ENCODE measurements around the gene ATG4A.
A peak's percentile ranks its signal among the peaks of the same experiment; 100 is the strongest.

The ATG4A gene

DNA sequence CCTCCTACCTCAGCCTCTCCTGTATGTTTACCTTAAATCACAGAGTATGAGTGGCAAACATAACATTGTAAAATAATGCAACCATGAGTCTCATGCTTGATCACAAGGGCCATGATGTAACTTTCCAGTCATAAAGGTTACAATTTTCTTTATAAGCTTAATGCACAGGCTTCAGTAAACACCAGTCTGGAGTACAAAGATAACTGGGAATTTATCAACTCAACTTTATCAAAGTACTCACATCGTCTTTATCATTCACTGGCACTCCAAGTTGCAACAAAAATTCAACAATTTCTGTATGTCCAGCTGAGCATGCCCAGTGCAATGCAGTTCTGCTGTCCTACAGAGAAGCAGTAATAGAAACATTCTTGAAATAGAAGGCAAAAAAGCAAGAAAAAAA is 3.1 kb upstream of the ATG4A start:
- TF ChIP-seq, protein P1, sequence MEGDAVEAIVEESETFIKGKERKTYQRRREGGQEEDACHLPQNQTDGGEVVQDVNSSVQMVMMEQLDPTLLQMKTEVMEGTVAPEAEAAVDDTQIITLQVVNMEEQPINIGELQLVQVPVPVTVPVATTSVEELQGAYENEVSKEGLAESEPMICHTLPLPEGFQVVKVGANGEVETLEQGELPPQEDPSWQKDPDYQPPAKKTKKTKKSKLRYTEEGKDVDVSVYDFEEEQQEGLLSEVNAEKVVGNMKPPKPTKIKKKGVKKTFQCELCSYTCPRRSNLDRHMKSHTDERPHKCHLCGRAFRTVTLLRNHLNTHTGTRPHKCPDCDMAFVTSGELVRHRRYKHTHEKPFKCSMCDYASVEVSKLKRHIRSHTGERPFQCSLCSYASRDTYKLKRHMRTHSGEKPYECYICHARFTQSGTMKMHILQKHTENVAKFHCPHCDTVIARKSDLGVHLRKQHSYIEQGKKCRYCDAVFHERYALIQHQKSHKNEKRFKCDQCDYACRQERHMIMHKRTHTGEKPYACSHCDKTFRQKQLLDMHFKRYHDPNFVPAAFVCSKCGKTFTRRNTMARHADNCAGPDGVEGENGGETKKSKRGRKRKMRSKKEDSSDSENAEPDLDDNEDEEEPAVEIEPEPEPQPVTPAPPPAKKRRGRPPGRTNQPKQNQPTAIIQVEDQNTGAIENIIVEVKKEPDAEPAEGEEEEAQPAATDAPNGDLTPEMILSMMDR (conservative IDR thresholded peaks at IDR 0.05; ENCODE audit: low read depth, low read length): no peak
- DNase-seq (ENCODE audit: low read depth): no peak
- no peak overlapping the region for H3K4me3 ChIP-seq (ENCODE audit: low read length)

DNA sequence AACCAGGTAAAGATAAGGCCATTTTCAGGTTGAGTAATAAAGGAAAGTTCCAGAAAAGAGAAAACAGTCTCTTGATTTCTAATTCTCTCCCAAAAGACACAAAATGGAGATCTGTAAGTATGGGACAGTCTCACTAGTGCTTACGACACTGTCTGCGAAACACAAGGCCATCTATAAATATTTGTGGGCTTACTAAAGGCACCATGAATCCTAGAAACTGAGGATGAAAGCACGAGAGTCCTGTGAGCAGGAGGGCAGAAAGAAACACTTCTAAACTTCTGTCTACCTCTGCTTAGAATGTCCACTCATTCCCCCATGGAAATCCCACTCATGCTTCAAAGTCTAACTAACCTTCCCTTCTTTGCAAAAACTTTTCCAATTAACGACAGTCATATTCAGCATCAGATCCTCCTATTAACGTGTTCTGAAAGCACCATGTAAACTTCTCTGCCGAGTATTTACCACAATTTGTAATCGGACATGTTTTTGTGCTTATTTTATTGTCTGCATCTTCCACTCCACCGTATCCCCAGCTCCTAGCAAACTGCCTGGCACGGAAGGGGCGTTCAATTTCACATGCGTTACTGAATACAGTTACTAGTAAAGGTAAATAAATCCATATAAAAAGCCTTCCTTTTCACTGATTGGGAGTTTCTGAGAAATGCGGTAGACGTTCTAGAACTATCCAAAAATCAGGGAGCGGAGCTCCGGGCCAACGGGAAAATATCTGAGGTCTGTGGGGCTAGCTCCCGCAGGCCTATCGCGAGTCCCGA is 901 bp upstream of the ATG4A start:
- TF ChIP-seq, protein P1 (conservative IDR thresholded peaks at IDR 0.05; ENCODE audit: low read depth, low read length): no peak
- no peak for DNase-seq (ENCODE audit: low read depth)
- H3K4me3 ChIP-seq (ENCODE audit: low read length): peak overlapping the region; percentile 74

DNA sequence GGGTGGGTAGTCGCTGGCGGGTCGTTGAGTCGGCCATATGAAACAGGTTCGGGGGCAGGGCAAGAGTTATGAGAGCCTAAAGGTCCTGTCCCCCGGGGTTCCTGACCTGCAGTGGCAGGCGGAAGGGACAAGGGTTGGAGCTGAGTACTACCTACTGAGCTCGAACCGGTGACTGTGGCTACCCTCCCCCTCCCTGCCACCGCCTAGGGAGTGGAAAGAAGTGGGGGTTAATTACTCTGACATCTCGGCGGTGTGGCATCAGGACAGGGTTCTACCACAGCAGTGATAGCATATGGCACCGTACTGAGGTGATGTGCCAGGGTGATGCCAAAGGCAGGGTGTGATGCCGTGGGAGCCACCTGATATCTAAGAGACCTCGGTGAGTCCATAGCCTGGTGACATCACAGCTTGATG is 307 bp downstream of the ATG4A start:
- DNase-seq (ENCODE audit: low read depth): no peak
- TF ChIP-seq, protein P1 (conservative IDR thresholded peaks at IDR 0.05; ENCODE audit: low read depth, low read length): no peak
- peak overlapping the region; percentile 74 for H3K4me3 ChIP-seq (ENCODE audit: low read length)

DNA sequence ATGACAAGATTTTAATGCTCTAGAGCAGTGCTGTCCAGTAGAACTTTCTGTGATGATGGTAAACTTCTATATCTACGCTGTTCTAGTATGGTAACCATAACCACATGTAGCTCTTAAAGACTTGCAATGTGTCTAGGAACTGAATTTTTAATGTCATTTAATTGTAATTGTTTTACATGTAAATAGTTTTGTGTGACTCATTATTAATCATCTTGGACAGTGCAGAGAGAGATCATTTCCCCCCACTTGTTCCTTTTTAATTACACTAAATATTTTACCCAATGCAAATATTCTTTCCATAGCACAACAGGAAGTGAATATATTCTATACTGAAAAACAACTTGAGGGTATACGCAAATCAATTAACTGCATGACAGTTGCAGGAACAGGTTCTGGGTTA is 5.8 kb downstream of the ATG4A start:
- TF ChIP-seq, protein P1 (conservative IDR thresholded peaks at IDR 0.05; ENCODE audit: low read depth, low read length): no peak
- H3K4me3 ChIP-seq (ENCODE audit: low read length): no peak overlapping the region
- DNase-seq (ENCODE audit: low read depth): no peak

DNA sequence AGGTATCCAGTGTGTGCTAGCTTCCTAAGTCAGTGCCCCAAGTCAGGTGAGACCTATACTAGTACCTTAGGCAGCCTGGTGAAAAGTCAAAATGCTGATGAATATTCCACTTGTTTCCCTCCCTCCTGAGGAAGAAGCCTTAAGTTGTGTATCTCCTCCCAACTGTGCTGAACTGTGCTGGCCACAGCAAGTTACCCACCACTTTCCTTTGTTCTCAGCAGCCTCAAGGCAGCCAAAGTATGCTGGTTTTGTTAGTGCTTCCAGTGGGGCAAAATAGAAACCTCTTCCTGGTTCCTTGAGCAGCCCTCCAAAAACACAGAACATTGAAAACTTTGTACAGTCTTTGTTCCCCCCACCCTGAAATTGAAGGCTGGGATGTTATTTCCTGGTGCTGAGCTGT is 13.9 kb downstream of the ATG4A start:
- TF ChIP-seq, protein P1 (conservative IDR thresholded peaks at IDR 0.05; ENCODE audit: low read depth, low read length): no peak

DNA sequence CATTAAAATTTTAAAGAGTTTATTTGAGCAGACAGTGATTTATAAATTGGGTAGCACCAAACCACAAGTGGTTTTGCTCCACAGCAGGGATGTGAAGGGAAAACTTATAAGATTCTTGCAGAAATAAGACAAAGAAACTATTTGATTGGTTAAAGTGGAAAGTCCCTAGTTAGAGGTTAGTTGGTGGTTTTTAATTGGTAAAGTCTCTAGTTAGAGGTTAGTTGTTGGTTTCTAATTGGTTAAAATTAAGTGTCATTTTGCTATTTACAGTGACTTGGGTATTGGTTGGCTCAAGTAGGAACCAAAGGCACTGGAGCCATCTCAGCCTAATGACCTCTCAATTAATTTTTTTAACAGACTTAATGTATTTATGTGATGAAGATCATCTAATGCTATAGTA is 23.0 kb downstream of the ATG4A start:
- TF ChIP-seq, protein P1 (conservative IDR thresholded peaks at IDR 0.05; ENCODE audit: low read depth, low read length): no peak
- DNase-seq (ENCODE audit: low read depth): no peak

More for the DNA sequence above, 13.9 kb downstream of the ATG4A start:
- no peak overlapping the region for H3K4me3 ChIP-seq (ENCODE audit: low read length)
- no peak for DNase-seq (ENCODE audit: low read depth)

DNA sequence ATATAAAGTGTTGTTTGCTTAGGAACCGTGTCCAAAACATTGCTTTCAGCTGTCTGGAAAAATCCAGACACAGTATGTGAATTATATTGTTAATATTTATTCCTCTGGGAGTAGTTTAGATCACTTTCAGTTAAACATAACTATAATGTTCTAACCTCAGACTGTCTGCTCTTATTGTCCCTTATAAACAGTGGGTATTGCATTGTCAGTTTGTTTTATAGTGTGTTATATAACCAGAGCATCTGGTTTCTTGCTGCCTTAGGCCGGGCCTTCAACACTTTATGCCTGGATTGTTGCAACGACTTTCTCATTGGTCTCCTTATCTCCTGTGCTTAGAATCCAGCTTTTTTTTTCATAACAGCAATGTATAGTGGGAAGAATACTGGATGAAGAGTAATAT is 26.4 kb downstream of the ATG4A start:
- no peak overlapping the region for H3K4me3 ChIP-seq (ENCODE audit: low read length)
- no peak for DNase-seq (ENCODE audit: low read depth)
- TF ChIP-seq, protein P1 (conservative IDR thresholded peaks at IDR 0.05; ENCODE audit: low read depth, low read length): no peak

More for the DNA sequence above, 23.0 kb downstream of the ATG4A start:
- H3K4me3 ChIP-seq (ENCODE audit: low read length): no peak overlapping the region
